ENCODE results near the gene KCP.

DNA sequence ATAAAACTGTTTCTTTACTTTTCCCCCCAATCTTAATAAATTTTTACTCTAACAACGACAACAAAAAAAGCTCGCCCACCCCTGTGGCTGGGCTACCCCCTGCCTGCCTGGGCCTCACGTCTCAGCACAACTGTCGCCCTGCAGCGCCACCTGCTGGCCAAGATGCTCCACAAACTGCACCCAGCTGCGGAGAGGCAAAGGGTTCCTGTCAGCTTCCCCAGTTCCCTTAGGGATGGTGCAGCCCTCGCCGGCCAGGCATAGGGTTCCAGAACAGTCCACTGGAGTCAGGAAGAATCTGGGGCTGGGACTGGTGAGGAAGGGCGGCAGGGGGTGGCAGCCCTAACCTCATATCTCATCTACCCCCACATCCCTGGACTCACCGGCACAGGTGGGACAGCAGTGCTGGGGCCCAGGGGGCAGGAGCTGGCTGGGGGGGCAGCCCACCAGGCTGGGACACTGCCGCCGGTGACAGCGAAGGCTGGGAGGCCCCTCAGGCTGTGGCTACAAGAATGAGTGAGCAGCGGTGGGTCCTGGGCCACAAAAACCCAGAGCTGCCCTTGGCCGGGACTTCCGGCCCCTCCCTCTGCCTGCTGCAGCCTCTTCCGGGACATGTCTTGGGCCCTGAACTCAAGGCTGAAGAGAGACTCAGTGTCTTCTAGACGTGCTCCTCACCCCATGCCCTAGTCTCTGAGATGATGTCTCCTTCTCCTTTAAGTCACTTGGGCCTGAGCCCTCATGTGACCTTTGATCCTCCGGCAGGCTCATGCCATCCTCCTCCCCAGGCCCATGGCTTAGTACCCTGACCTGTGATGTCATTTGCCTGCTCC is 26.7 kb downstream of the KCP start:
- TF ChIP-seq GATA2 (IDR thresholded peaks at IDR 0.05; ENCODE audit: low read depth, low read length) (no peak), GATA3 (IDR thresholded peaks at IDR 0.05; ENCODE audit: low read depth, low read length) (no peak)
